ENCODE results near the gene ZBTB6. TPM values are rescaled to one million over a fixed set of nuclear protein-coding genes. Genes with fewer than 3 reads are reported as not detected.
A peak's percentile ranks its signal among the peaks of the same experiment; 100 is the strongest.

Gene ZBTB6, protein sequence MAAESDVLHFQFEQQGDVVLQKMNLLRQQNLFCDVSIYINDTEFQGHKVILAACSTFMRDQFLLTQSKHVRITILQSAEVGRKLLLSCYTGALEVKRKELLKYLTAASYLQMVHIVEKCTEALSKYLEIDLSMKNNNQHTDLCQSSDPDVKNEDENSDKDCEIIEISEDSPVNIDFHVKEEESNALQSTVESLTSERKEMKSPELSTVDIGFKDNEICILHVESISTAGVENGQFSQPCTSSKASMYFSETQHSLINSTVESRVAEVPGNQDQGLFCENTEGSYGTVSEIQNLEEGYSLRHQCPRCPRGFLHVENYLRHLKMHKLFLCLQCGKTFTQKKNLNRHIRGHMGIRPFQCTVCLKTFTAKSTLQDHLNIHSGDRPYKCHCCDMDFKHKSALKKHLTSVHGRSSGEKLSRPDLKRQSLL
- total RNA-seq (2011; cell fraction: chromatin; rRNA removed; ENCODE audit: low replicate concordance): 3.2 and 10.1 TPM in 2 replicates
- 2.7 and 3.4 TPM in 2 replicates for total RNA-seq (2011; cell fraction: nucleolus; rRNA removed)
- 5.5 and 6.9 TPM in 2 replicates for total RNA-seq (2011; cell fraction: nucleoplasm; rRNA removed)
- total RNA-seq (2014; rRNA removed): 3.1 and 3.7 TPM in 2 replicates
- 6.7 and 8.0 TPM in 2 replicates for total RNA-seq (2014; rRNA removed; fragmentation: Illumina TruSeq; extraction: Trizol)
- 6.1 and 7.2 TPM in 2 replicates for total RNA-seq (2015; rRNA removed; fragmentation: Illumina TruSeq; extraction: Trizol)
- 5.0 and 5.3 TPM in 2 replicates for total RNA-seq (2021)
- 6.4 and 6.9 TPM in 2 replicates for polyA plus RNA-seq (2011; rRNA removed)
- 1.2 and 3.0 TPM in 2 replicates for polyA plus RNA-seq (2011; cell fraction: cytosol; rRNA removed)
- polyA plus RNA-seq (2011; cell fraction: nucleus; rRNA removed): 1.8 and 3.2 TPM in 2 replicates
- polyA plus RNA-seq (2012): 3.8 and 4.5 TPM in 2 replicates
- polyA plus RNA-seq (2014; fragmentation: Illumina TruSeq; extraction: Trizol): 4.9 and 6.3 TPM in 2 replicates
- 1 to 10 TPM; 1.4 to 4.8 TPM for polyA plus RNA-seq (2014; fragmentation: Nextera tagmentation; extraction: Ambion mirVana)
- 3.9 and 4.5 TPM in 2 replicates for polyA plus RNA-seq (2014; rRNA removed)
- polyA minus RNA-seq (2011; rRNA and poly(A)+ RNA removed): 9.6 and 11.8 TPM in 2 replicates
- polyA minus RNA-seq (2011; cell fraction: cytosol; rRNA and poly(A)+ RNA removed): 2.6 and 2.7 TPM in 2 replicates
- polyA minus RNA-seq (2011; cell fraction: nucleus; rRNA and poly(A)+ RNA removed): 6.3 and 12.1 TPM in 2 replicates
- Bru-seq, nascent RNA: percentile 92 among the genes with signal in this experiment
- BruChase-seq, experiment 1, labeled RNA remaining after a 2-hour chase: percentile 91 among the genes with signal in this experiment
- percentile 91 among the genes with signal in this experiment for BruChase-seq, experiment 2, labeled RNA remaining after a 6-hour chase
- long read RNA-seq, experiment 1, full-length matches to known transcripts: 7 of 11 reads
- long read RNA-seq, experiment 1, partial matches to known transcripts: 0 of 11 reads
- long read RNA-seq, experiment 1, other reads (novel, unspliced or antisense): 4 of 11 reads
- long read RNA-seq, experiment 2, partial matches to known transcripts: 0 of 5 reads
- long read RNA-seq, experiment 2, other reads (novel, unspliced or antisense): 5 of 5 reads
- long read RNA-seq, experiment 3, partial matches to known transcripts: 0 of 1 reads
- long read RNA-seq, experiment 3, other reads (novel, unspliced or antisense): 1 of 1 reads

DNA sequence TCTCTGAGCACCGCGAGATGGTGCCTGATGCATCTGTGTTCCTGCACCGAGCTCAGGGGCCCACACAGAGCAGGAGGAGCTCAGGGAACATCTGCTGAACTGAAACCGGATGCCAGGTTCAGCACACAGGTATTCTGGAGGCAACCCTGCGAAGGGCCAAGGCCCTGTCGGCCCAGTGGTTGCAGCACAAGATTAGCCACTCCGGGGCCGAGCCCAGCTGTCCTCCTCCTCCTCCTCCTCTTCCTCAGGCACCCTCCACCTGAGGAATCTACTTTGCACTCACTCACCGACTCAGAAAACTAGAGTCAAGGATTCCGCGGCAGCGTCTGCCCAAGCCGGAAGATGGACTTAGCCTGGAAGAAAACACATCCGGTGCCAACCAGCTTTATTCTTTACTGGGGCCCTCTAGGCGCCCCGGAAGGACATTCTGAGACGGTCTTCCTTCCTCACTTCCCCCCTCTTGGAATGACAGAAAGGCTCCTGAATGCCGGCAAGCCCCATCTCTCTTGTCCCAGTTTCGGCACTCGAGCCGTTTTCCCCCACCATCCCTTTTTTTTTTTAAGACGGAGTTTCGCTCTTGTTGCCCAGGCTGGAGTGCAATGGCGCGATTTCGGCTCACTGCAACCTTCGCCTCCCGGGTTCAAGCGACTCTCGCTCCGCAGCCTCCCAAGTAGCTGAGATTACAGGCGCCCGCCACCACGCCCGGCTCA is at the start of gene ZBTB6:
TSS of gene ZBTB6 (minus strand) at position 360 of the 710 bp plus-strand sequence. CDS start 1,251 bp downstream, outside the sequence.
- H4K20me1 ChIP-seq (replicated peaks; ENCODE audit: control insufficient read depth, insufficient read depth, low read length): no peaks in the 10 kb centered on the region
- peaks cover 28% of the 10 kb centered on the region for H3K36me3 ChIP-seq (ENCODE audit: control insufficient read depth, insufficient read depth, low read length)
- 1% methylated on average over 32 of the region's 35 CpGs for WGBS (ENCODE audit: insufficient coverage, low coverage, missing lambda C conversion rate)
- FAIRE-seq (peak; percentile 90), DNase-seq (ENCODE audit: extremely low read depth in 1 of 4, low spot score in 3 of 4) (peak; percentile 60 to 86 (median 72)), ATAC-seq (peak; percentile 98)
- BruUV-seq (replicated peaks): TSS peak; percentile 43
- H3K9me1 ChIP-seq (ENCODE audit: control insufficient read depth, insufficient read depth, low read length): no peaks in the 10 kb centered on the region
- peak within 1 kb of the TSS; percentile 95 for H2AFZ ChIP-seq (ENCODE audit: low read depth, low read length)
- H3K4me3 ChIP-seq: peak within 1 kb of the TSS; percentile 73
- CTCF ChIA-PET (ENCODE audit: low intra/inter-chr PET ratio): no interaction called here
- intact Hi-C loops (cut with micrococcal nuclease): loop anchor here (5.0 kb wide), 1 partner anchor 79 kb away; no protein-coding TSS in a partner anchor
- peaks cover 0 to 8% of the 10 kb centered on the region in 2 experiments; a peak in 1 of 5 replicates for H3K4me1 ChIP-seq (replicated peaks in 1 of 2; ENCODE audit: control insufficient read depth in 2 of 2, insufficient read depth in 2 of 2, low read length in 2 of 2)
- in situ Hi-C loops (cut with MboI): no loop called here
- no peaks in the 10 kb centered on the region for H3K27me3 ChIP-seq (ENCODE audit: control insufficient read depth in 2 of 2, insufficient read depth in 2 of 2, low read length in 2 of 2)
- POLR2A ChIA-PET: interaction anchor here (0.7 to 1.9 kb wide), 9 partner anchors 8 to 78 kb away, joined by 3 to 14 read pairs (median 7); partner anchors contain the start of genes RABGAP1, RC3H2 and ZBTB26
- peaks cover 37% of the 10 kb centered on the region for H3K79me2 ChIP-seq (ENCODE audit: control insufficient read depth, insufficient read depth, low read length)
- H3K4me2 ChIP-seq (ENCODE audit: insufficient read depth, low read length): peak within 1 kb of the TSS; percentile 92
- no peaks in the 10 kb centered on the region for H3K9me3 ChIP-seq (replicated peaks; ENCODE audit: control insufficient read depth, insufficient read depth, low read depth, low read length)
- H3K27ac ChIP-seq (ENCODE audit: extremely low read depth, low read depth, low read length): peak within 1 kb of the TSS; percentile 85
- H3K9ac ChIP-seq (ENCODE audit: insufficient read depth in 1 of 2, low read depth in 2 of 2, low read length in 2 of 2): peak within 1 kb of the TSS; percentile 85 to 94
- peak; percentile 99 for TF ChIP-seq GABPA (tag; conservative IDR thresholded peaks at IDR 0.05; ENCODE audit: low read depth)
- TF ChIP-seq, protein P1, sequence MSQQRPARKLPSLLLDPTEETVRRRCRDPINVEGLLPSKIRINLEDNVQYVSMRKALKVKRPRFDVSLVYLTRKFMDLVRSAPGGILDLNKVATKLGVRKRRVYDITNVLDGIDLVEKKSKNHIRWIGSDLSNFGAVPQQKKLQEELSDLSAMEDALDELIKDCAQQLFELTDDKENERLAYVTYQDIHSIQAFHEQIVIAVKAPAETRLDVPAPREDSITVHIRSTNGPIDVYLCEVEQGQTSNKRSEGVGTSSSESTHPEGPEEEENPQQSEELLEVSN (IDR thresholded peaks at IDR 0.05; ENCODE audit: borderline replicate concordance in 1 of 2, extremely low read depth in 1 of 2, insufficient read depth in 1 of 2, insufficient read length in 1 of 2, low read depth in 1 of 2, low read length in 1 of 2, poor library complexity in 1 of 2, severe bottlenecking in 1 of 2): peak; percentile 42 to 56
- 0 out of 2 replicates have a peak, but pooled peaks have one; percentile 65 for TF ChIP-seq NFRKB (IDR thresholded peaks at IDR 0.05; ENCODE audit: low read depth)
- TF ChIP-seq, protein P2, sequence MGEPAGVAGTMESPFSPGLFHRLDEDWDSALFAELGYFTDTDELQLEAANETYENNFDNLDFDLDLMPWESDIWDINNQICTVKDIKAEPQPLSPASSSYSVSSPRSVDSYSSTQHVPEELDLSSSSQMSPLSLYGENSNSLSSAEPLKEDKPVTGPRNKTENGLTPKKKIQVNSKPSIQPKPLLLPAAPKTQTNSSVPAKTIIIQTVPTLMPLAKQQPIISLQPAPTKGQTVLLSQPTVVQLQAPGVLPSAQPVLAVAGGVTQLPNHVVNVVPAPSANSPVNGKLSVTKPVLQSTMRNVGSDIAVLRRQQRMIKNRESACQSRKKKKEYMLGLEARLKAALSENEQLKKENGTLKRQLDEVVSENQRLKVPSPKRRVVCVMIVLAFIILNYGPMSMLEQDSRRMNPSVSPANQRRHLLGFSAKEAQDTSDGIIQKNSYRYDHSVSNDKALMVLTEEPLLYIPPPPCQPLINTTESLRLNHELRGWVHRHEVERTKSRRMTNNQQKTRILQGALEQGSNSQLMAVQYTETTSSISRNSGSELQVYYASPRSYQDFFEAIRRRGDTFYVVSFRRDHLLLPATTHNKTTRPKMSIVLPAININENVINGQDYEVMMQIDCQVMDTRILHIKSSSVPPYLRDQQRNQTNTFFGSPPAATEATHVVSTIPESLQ (CRISPR knock-in tag; IDR thresholded peaks at IDR 0.05): peak; percentile 34; the same call in 1 of the 2 replicates
- TF ChIP-seq, protein P3, sequence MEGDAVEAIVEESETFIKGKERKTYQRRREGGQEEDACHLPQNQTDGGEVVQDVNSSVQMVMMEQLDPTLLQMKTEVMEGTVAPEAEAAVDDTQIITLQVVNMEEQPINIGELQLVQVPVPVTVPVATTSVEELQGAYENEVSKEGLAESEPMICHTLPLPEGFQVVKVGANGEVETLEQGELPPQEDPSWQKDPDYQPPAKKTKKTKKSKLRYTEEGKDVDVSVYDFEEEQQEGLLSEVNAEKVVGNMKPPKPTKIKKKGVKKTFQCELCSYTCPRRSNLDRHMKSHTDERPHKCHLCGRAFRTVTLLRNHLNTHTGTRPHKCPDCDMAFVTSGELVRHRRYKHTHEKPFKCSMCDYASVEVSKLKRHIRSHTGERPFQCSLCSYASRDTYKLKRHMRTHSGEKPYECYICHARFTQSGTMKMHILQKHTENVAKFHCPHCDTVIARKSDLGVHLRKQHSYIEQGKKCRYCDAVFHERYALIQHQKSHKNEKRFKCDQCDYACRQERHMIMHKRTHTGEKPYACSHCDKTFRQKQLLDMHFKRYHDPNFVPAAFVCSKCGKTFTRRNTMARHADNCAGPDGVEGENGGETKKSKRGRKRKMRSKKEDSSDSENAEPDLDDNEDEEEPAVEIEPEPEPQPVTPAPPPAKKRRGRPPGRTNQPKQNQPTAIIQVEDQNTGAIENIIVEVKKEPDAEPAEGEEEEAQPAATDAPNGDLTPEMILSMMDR (IDR thresholded peaks at IDR 0.05 in 2 of 3, conservative IDR thresholded peaks at IDR 0.05 in 1 of 3; ENCODE audit: insufficient read depth in 2 of 3, low read depth in 1 of 3, low read length in 3 of 3): peak in 1 of 3 experiments; percentile 14; a peak in 1 of 6 replicates
- no peak for TF ChIP-seq XRCC5 (IDR thresholded peaks at IDR 0.05; ENCODE audit: low read depth, low read length)
- peak; percentile 16 for TF ChIP-seq BRD9 (IDR thresholded peaks at IDR 0.05; ENCODE audit: low read depth, partially characterized antibody)
- TF ChIP-seq CC2D1A (IDR thresholded peaks at IDR 0.05): peak; percentile 73; the same call in 1 of the 2 replicates
